OCI-M2 (cell line): ENCODE measurements around the gene RNH1.

Source experiments
- DNase-seq: peaks from one replicate; lab custom pipeline; 2025; ENCODE audit not compliant: unreplicated experiment; lab: John Stamatoyannopoulos, UW

RNH1 gene

GRCh38 chr11:537622-538430 lies 30.8 kb upstream of the RNH1 start:
- DNase-seq = no peak

GRCh38 chr11:536841-537621 lies 30.0 kb upstream of the RNH1 start, which contains the start of gene LRRC56:
TSS of gene LRRC56 (plus strand) at chr11:537527. CDS start at chr11:540685, 3,158 bp downstream.
- peak; percentile 45 for DNase-seq

- peak; percentile 62 for DNase-seq
Measured at GRCh38 chr11:535519-536454, 28.7 kb upstream of the RNH1 start, which contains the start of gene HRAS. TSS of gene HRAS (minus strand) at chr11:535576.

- no peak for DNase-seq
Measured at GRCh38 chr11:535210-535518, 28.1 kb upstream of the RNH1 start.

- DNase-seq = no peak
Measured at GRCh38 chr11:534396-535209, 27.6 kb upstream of the RNH1 start.

- no peak for DNase-seq
Measured at GRCh38 chr11:533586-534395, 26.7 kb upstream of the RNH1 start.

GRCh38 chr11:532986-533585 lies 26.0 kb upstream of the RNH1 start:
- no peak for DNase-seq

- no peak for DNase-seq
Measured at GRCh38 chr11:532527-532985, 25.5 kb upstream of the RNH1 start.

- DNase-seq = no peak
Measured at GRCh38 chr11:531919-532526, 25.0 kb upstream of the RNH1 start.

GRCh38 chr11:530960-531831 lies 24.2 kb upstream of the RNH1 start:
- DNase-seq = no peak

GRCh38 chr11:529728-530411 lies 22.8 kb upstream of the RNH1 start:
- DNase-seq = no peak

GRCh38 chr11:528815-529727 lies 22.0 kb upstream of the RNH1 start:
- DNase-seq = no peak

- DNase-seq = no peak
Measured at GRCh38 chr11:528166-528814, 21.2 kb upstream of the RNH1 start.

- DNase-seq = no peak
Measured at GRCh38 chr11:526192-526591, 19.1 kb upstream of the RNH1 start.

GRCh38 chr11:521177-521688 lies 14.2 kb upstream of the RNH1 start:
- DNase-seq = no peak
